A549 (cell line): ENCODE measurements around the gene MSL3B.

ENCODE experiments used
- BHLHE40 ChIP-seq: IDR thresholded peaks from 2 replicates; pipeline ENCODE4 v1.6.1; 2012; ENCODE audit warnings: low read depth, low read length, inconsistent platforms
- EP300 ChIP-seq, 2 experiments: fragments of >200 bp; sonication (Bioruptor Twin); formaldehyde crosslinking; IDR thresholded peaks; 2 replicates in 1 of 2; 3 replicates in 1 of 2; pipeline ENCODE4 v1.6.1; 2016 to 2017
- JUN ChIP-seq, 2 experiments: fragments of >200 bp; sonication (Bioruptor Twin); formaldehyde crosslinking; IDR thresholded peaks; 2 replicates in 1 of 2; 3 replicates in 1 of 2; pipeline ENCODE4 v1.6.1; 2016 to 2017
- KDM1A ChIP-seq: fragments of 200-600 bp; sonication (generic); IDR thresholded peaks from 2 replicates; pipeline ENCODE4 v1.6.1; 2016; ENCODE audit warnings: low read depth, mild to moderate bottlenecking
- MAFK ChIP-seq: fragments of 450-650 bp; IDR thresholded peaks from 2 replicates; pipeline ENCODE4 v1.6.1; 2014; ENCODE audit not compliant: partially characterized antibody
- MYC ChIP-seq: IDR thresholded peaks from 2 replicates; pipeline ENCODE4 v1.6.1; 2012; ENCODE audit warnings: mild to moderate bottlenecking, inconsistent platforms, low read length, improper control_type of control experiment, borderline replicate concordance
- POLR2A ChIP-seq: IDR thresholded peaks from 2 replicates; pipeline ENCODE4 v1.6.1; 2012; ENCODE audit warnings: mild to moderate bottlenecking, low read length
- TF ChIP-seq, protein P1 (sequence below): fragments of >200 bp; sonication (Bioruptor Twin); formaldehyde crosslinking; IDR thresholded peaks from 3 replicates; pipeline ENCODE4 v1.5.1; 2016
- TF ChIP-seq, protein P2 (sequence below): IDR thresholded peaks from 2 replicates; pipeline ENCODE4 v1.6.1; 2012

DNA sequence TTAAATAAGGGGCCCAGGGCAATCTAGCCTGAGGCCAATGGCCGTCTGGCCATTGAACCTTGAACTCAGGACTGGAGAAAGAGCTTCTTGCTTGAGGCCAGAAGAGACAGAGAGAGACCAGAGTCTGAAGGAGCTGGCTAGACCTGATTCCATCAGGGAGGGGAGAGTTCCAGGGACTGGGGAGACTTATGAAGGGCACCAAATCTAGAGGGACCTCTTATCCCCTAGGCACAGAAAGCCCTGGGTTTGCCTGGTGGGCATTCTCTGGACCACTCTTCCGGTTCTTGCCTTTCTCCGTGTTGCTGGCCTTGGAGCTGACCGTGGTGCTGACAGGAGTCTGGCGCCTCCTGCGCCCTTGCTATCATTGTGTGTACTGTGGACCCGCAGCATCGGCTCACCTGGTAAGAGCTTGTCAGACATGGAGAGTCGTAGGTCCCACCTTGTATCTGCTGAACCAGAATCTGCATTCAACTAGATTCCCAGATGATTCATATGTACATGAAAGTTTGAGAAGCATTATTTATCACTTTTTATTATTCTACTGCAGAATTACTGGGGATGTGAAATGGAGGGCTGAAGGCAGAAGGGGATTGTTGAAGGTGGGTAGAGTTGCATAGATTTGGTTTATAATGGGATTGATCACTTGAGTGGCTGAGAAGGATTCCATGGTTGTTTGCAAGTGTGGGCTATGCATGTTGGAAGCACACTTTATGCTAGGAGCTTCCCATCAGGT is 44.7 kb upstream of the MSL3B start:
- TF ChIP-seq POLR2A (no peak), JUN (IDR thresholded peaks at IDR 0.05) (no peak), BHLHE40 (no peak), KDM1A (no peak), MAFK (no peak), MYC (no peak), EP300 (IDR thresholded peaks at IDR 0.05) (no peak)
- TF ChIP-seq, protein P1, sequence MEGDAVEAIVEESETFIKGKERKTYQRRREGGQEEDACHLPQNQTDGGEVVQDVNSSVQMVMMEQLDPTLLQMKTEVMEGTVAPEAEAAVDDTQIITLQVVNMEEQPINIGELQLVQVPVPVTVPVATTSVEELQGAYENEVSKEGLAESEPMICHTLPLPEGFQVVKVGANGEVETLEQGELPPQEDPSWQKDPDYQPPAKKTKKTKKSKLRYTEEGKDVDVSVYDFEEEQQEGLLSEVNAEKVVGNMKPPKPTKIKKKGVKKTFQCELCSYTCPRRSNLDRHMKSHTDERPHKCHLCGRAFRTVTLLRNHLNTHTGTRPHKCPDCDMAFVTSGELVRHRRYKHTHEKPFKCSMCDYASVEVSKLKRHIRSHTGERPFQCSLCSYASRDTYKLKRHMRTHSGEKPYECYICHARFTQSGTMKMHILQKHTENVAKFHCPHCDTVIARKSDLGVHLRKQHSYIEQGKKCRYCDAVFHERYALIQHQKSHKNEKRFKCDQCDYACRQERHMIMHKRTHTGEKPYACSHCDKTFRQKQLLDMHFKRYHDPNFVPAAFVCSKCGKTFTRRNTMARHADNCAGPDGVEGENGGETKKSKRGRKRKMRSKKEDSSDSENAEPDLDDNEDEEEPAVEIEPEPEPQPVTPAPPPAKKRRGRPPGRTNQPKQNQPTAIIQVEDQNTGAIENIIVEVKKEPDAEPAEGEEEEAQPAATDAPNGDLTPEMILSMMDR: no peak
- TF ChIP-seq, protein P2, sequence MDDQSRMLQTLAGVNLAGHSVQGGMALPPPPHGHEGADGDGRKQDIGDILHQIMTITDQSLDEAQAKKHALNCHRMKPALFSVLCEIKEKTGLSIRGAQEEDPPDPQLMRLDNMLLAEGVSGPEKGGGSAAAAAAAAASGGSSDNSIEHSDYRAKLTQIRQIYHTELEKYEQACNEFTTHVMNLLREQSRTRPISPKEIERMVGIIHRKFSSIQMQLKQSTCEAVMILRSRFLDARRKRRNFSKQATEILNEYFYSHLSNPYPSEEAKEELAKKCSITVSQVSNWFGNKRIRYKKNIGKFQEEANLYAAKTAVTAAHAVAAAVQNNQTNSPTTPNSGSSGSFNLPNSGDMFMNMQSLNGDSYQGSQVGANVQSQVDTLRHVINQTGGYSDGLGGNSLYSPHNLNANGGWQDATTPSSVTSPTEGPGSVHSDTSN: no peak
